Trophoblast cell (in vitro differentiated cells and primary cell): ENCODE data around the gene MYO1B.
A peak's percentile ranks its signal among the peaks of the same experiment; 100 is the strongest.

Source experiments
- DNase-seq, 2 donors: peaks; one replicate each; pipeline ENCODE4 v3.0.0-alpha.2; 2016
- H2AFZ ChIP-seq: 2 replicates; pipeline ENCODE4 v1.6.1; 2013; ENCODE audit warnings: low read length, moderate library complexity, mild to moderate bottlenecking; ENCODE audit not compliant: insufficient read depth, poor library complexity
- H2AK5ac ChIP-seq: 2 replicates; pipeline ENCODE4 v1.6.1; 2013; ENCODE audit warnings: mild to moderate bottlenecking, low read length
- H2BK120ac ChIP-seq: 2 replicates; pipeline ENCODE4 v1.6.1; 2013; ENCODE audit warnings: low read length, mild to moderate bottlenecking, moderate library complexity; ENCODE audit not compliant: insufficient read depth, poor library complexity
- H2BK12ac ChIP-seq: 2 replicates; pipeline ENCODE4 v1.6.1; 2013; ENCODE audit warnings: mild to moderate bottlenecking, low read length, moderate library complexity
- H2BK5ac ChIP-seq: 2 replicates; pipeline ENCODE4 v1.6.1; 2013; ENCODE audit warnings: low read length, low read depth, moderate library complexity, mild to moderate bottlenecking; ENCODE audit not compliant: poor library complexity
- H3K14ac ChIP-seq: 2 replicates; pipeline ENCODE4 v1.6.1; 2013; ENCODE audit warnings: mild to moderate bottlenecking, low read length
- H3K18ac ChIP-seq: 2 replicates; pipeline ENCODE4 v1.6.1; 2013; ENCODE audit warnings: mild to moderate bottlenecking, low read length
- H3K23ac ChIP-seq: 2 replicates; pipeline ENCODE4 v1.6.1; 2013; ENCODE audit warnings: low read length
- H3K27ac ChIP-seq: 2 replicates; pipeline ENCODE4 v1.5.1; 2013; ENCODE audit warnings: low read depth, mild to moderate bottlenecking, inconsistent platforms, low read length, moderate library complexity
- H3K27me3 ChIP-seq: 2 replicates; pipeline ENCODE4 v1.6.1; 2013; ENCODE audit warnings: inconsistent platforms, mild to moderate bottlenecking, low read length, moderate library complexity; ENCODE audit not compliant: insufficient read depth
- H3K36me3 ChIP-seq, 2 experiments: 1 replicate in 1 of 2; 2 replicates in 1 of 2; pipeline ENCODE4 v1.6.1; 2013; ENCODE audit warnings: low read length in 2 of 2, mild to moderate bottlenecking in 2 of 2, moderate library complexity in 1 of 2; ENCODE audit not compliant: insufficient read depth in 2 of 2, control insufficient read depth in 1 of 2
- H3K4ac ChIP-seq: 2 replicates; pipeline ENCODE4 v1.6.1; 2013; ENCODE audit warnings: low read depth, mild to moderate bottlenecking, low read length, moderate library complexity
- H3K4me1 ChIP-seq, 2 experiments: 1 replicate in 1 of 2; 2 replicates in 1 of 2; pipeline ENCODE4 v1.6.1; 2013; ENCODE audit warnings: low read length in 2 of 2, mild to moderate bottlenecking in 2 of 2, moderate library complexity in 1 of 2; ENCODE audit not compliant: insufficient read depth in 2 of 2, control insufficient read depth in 1 of 2
- H3K4me2 ChIP-seq: 2 replicates; pipeline ENCODE4 v1.6.1; 2013; ENCODE audit warnings: inconsistent platforms, mild to moderate bottlenecking, low read length, moderate library complexity
- H3K4me3 ChIP-seq: 2 replicates; pipeline ENCODE4 v1.5.1; 2013; ENCODE audit warnings: mild to moderate bottlenecking, low read depth, low read length, inconsistent platforms
- H3K79me1 ChIP-seq: one replicate; pipeline ENCODE4 v1.6.1; 2013; ENCODE audit warnings: low read length
- H3K79me2 ChIP-seq: 2 replicates; pipeline ENCODE4 v1.6.1; 2013; ENCODE audit warnings: low read length, mild to moderate bottlenecking; ENCODE audit not compliant: control insufficient read depth, insufficient read depth, poor library complexity
- H3K9ac ChIP-seq: 2 replicates; pipeline ENCODE4 v1.6.1; 2013; ENCODE audit warnings: mild to moderate bottlenecking, low read length
- H3K9me3 ChIP-seq: 2 replicates; pipeline ENCODE4 v1.6.1; 2013; ENCODE audit warnings: low read depth, mild to moderate bottlenecking, control low read depth, inconsistent platforms, low read length; ENCODE audit not compliant: insufficient read depth
- H4K12ac ChIP-seq: 2 replicates; pipeline ENCODE4 v1.6.1; 2013; ENCODE audit warnings: low read depth, mild to moderate bottlenecking, low read length, moderate library complexity
- H4K8ac ChIP-seq: 2 replicates; pipeline ENCODE4 v1.6.1; 2013; ENCODE audit warnings: low read depth, mild to moderate bottlenecking, low read length, moderate library complexity
- H4K91ac ChIP-seq: one replicate; pipeline ENCODE4 v1.6.1; 2013; ENCODE audit warnings: low read depth, mild to moderate bottlenecking, low read length, moderate library complexity
- WGBS: extraction: QIAGEN DNeasy Blood & Tissue Kit; methylation state at CpG from one replicate; pipeline ENCODE4 v1.1.7; 2013; ENCODE audit warnings: missing lambda C conversion rate; ENCODE audit not compliant: insufficient read length, insufficient coverage; ENCODE audit errors: extremely low coverage; 5-methylcytosine and 5-hydroxymethylcytosine counted together

Gene MYO1B

DNA sequence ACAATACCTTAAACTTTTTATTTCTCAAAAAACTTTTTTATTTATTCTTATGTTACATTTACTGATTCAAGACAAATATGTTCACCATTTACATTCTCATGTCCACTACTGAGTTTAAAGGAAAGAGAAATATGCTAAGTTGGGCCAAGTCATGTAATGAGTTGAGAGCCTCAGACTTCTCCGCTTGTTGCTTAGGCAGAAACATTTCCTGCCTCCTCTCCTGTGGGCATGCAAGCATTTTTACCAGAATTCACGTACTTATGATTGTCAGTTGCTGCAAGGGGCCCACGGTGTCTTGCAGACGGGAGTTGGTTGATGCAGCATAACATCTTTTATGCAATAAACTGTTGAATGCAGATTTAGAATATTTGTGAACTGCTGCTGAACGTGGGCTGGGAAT lies 51.8 kb downstream of the MYO1B start:
- WGBS: no CpG with 5 or more reads among the region's 5 CpGs
- no peak overlapping the region for H3K4me2 ChIP-seq
- H3K36me3 ChIP-seq: peaks cover 0 to 5% of the 10 kb centered on the region in 2 experiments
- no peak overlapping the region for H2AK5ac ChIP-seq
- no peak for DNase-seq
- no peak overlapping the region for H4K12ac ChIP-seq
- H3K4me1 ChIP-seq: peaks cover 0 to 11% of the 10 kb centered on the region in 2 experiments
- H3K14ac ChIP-seq: no peak overlapping the region
- H2BK120ac ChIP-seq: no peak overlapping the region
- no peak overlapping the region for H3K9ac ChIP-seq
- no peak overlapping the region for H2BK12ac ChIP-seq
- H3K9me3 ChIP-seq: no peaks in the 10 kb centered on the region
- H3K4ac ChIP-seq: no peak overlapping the region
- H2BK5ac ChIP-seq: no peak overlapping the region
- H3K27ac ChIP-seq: no peak overlapping the region
- H3K27me3 ChIP-seq: no peaks in the 10 kb centered on the region
- no peak overlapping the region for H2AFZ ChIP-seq
- H3K18ac ChIP-seq: no peak overlapping the region
- H3K79me1 ChIP-seq: no peaks in the 10 kb centered on the region
- no peak overlapping the region for H4K8ac ChIP-seq
- no peak overlapping the region for H4K91ac ChIP-seq
- H3K4me3 ChIP-seq: no peak overlapping the region
- peaks cover 6% of the 10 kb centered on the region for H3K79me2 ChIP-seq
- no peak overlapping the region for H3K23ac ChIP-seq

GRCh38 chr2:191298306-191298705 lies 53.1 kb downstream of the MYO1B start:
- H3K36me3 ChIP-seq: peaks cover 0 to 5% of the 10 kb centered on the region in 2 experiments
- no peak overlapping the region for H3K9ac ChIP-seq
- H3K79me2 ChIP-seq: peaks cover 5% of the 10 kb centered on the region
- no peaks in the 10 kb centered on the region for H3K79me1 ChIP-seq
- H3K23ac ChIP-seq: no peak overlapping the region
- H3K27ac ChIP-seq: no peak overlapping the region
- no peak overlapping the region for H2BK5ac ChIP-seq
- H2AFZ ChIP-seq: no peak overlapping the region
- no peaks in the 10 kb centered on the region for H3K27me3 ChIP-seq
- no peak overlapping the region for H3K14ac ChIP-seq
- DNase-seq: peak; percentile 30 to 77
- H4K91ac ChIP-seq: no peak overlapping the region
- no peak overlapping the region for H3K4ac ChIP-seq
- no peak overlapping the region for H2BK120ac ChIP-seq
- H2BK12ac ChIP-seq: no peak overlapping the region
- no peaks in the 10 kb centered on the region for H3K9me3 ChIP-seq
- no peak overlapping the region for H3K4me3 ChIP-seq
- WGBS: no CpG with 5 or more reads among the region's 2 CpGs
- H3K18ac ChIP-seq: no peak overlapping the region
- H2AK5ac ChIP-seq: no peak overlapping the region
- no peak overlapping the region for H4K8ac ChIP-seq
- no peak overlapping the region for H3K4me2 ChIP-seq
- peaks cover 0 to 15% of the 10 kb centered on the region in 2 experiments for H3K4me1 ChIP-seq
- no peak overlapping the region for H4K12ac ChIP-seq

- DNase-seq: peak in 1 of 2 donors; percentile 29
These were observed 53.8 kb downstream of the MYO1B start for GRCh38 chr2:191299010-191299409.

DNA sequence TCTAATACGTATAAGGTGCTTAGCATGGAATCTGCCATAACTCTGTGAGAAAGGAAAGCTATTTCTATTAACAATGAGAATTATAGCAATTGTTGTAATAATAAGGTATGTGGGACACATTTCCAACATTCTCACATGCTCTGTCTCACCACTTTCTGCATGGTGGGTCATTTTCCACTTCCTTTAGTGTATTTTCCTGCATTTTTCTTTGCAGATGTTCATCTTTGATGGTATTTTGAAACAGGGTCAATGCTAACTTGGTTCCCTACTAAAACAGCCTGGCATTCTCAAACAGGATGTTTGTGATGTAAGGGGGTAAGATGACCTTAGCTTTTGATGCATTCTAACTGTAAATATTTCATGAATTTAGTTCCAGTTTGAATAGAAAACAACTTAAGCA lies 54.7 kb downstream of the MYO1B start:
- Histone ChIP-seq H3K23ac (no peak overlapping the region), H3K36me3 (peaks cover 0 to 5% of the 10 kb centered on the region in 2 experiments), H3K4me2 (no peak overlapping the region), H3K4ac (no peak overlapping the region), H2AK5ac (no peak overlapping the region), H4K91ac (no peak overlapping the region), H2AFZ (no peak overlapping the region), H2BK12ac (no peak overlapping the region), H3K9ac (no peak overlapping the region), H3K79me1 (no peaks in the 10 kb centered on the region), H3K27ac (no peak overlapping the region), H3K18ac (no peak overlapping the region), H3K79me2 (peaks cover 6% of the 10 kb centered on the region), H3K27me3 (no peaks in the 10 kb centered on the region), H4K12ac (no peak overlapping the region), H3K4me3 (no peak overlapping the region), H3K9me3 (no peaks in the 10 kb centered on the region), H4K8ac (no peak overlapping the region), H2BK120ac (no peak overlapping the region), H2BK5ac (no peak overlapping the region), H3K14ac (no peak overlapping the region), H3K4me1 (peaks cover 2 to 12% of the 10 kb centered on the region in 2 experiments)
- peak in 1 of 2 donors; percentile 78 for DNase-seq
- no CpG with 5 or more reads among the region's 1 CpG for WGBS

More at GRCh38 chr2:191299010-191299409, 53.8 kb downstream of the MYO1B start:
- H3K79me1 ChIP-seq: no peaks in the 10 kb centered on the region
- H3K9ac ChIP-seq: no peak overlapping the region
- H3K4me2 ChIP-seq: no peak overlapping the region
- H2AFZ ChIP-seq: no peak overlapping the region
- peaks cover 0 to 12% of the 10 kb centered on the region in 2 experiments for H3K4me1 ChIP-seq
- H3K79me2 ChIP-seq: peaks cover 5% of the 10 kb centered on the region
- peaks cover 0 to 5% of the 10 kb centered on the region in 2 experiments for H3K36me3 ChIP-seq
- no peak overlapping the region for H3K27ac ChIP-seq
- H3K4ac ChIP-seq: no peak overlapping the region
- no peak overlapping the region for H2BK120ac ChIP-seq
- H2AK5ac ChIP-seq: no peak overlapping the region
- no peak overlapping the region for H3K18ac ChIP-seq
- H3K9me3 ChIP-seq: no peaks in the 10 kb centered on the region
- no peak overlapping the region for H4K91ac ChIP-seq
- H2BK12ac ChIP-seq: no peak overlapping the region
- no peak overlapping the region for H3K14ac ChIP-seq
- no peak overlapping the region for H3K4me3 ChIP-seq
- no CpG with 5 or more reads among the region's 2 CpGs for WGBS
- no peaks in the 10 kb centered on the region for H3K27me3 ChIP-seq
- no peak overlapping the region for H3K23ac ChIP-seq
- H4K12ac ChIP-seq: no peak overlapping the region
- H4K8ac ChIP-seq: no peak overlapping the region
- H2BK5ac ChIP-seq: no peak overlapping the region
